ENCODE results near the gene TSGA10IP.
A peak's percentile ranks its signal among the peaks of the same experiment; 100 is the strongest.

The TSGA10IP gene

DNA sequence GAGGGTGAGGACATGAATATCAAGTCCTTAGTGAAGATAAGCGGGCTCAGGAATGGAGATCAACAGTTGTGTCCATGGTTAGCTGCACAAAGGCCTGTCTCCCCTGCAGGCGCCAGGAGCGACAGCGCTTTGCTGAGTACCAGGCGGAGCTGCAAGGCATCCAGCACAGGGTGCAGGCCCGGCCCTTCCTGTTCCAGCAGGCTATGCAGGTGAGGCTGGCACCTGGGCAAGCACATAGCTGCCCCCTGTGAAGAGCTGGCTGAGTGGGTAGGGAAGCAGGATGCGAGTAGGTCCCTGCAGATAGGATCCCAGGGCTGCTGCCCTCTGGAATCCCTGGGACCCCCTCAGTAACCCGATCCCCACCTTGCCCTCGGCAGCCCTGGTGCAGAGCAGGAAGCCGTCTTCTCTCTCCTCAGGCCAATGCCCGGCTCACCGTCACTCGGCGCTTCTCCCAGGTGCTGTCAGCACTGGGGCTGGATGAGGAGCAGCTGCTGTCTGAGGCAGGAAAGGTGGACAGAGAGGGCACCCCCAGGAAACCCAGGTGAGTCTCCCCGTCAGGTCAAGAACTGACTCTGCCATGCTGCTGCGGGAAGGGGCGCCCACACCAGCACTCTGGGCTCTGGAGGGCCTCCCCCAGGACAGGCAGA is 13.6 kb downstream of the TSGA10IP start:
- Histone ChIP-seq H3K4me1 (ENCODE audit: control insufficient read depth in 1 of 2, insufficient read depth in 1 of 2, low read depth in 1 of 2, low read length in 1 of 2) (peaks cover 23 to 26% of the 10 kb centered on the region in 2 experiments), H3K36me3 (peaks cover 2% of the 10 kb centered on the region), H3K27me3 (no peaks in the 10 kb centered on the region), H3K27ac (no peak overlapping the region), H3K4me3 (ENCODE audit: low read depth in 1 of 2, low read length in 1 of 2) (no peak overlapping the region), H3K9me3 (no peaks in the 10 kb centered on the region)
- TF ChIP-seq, protein P1, sequence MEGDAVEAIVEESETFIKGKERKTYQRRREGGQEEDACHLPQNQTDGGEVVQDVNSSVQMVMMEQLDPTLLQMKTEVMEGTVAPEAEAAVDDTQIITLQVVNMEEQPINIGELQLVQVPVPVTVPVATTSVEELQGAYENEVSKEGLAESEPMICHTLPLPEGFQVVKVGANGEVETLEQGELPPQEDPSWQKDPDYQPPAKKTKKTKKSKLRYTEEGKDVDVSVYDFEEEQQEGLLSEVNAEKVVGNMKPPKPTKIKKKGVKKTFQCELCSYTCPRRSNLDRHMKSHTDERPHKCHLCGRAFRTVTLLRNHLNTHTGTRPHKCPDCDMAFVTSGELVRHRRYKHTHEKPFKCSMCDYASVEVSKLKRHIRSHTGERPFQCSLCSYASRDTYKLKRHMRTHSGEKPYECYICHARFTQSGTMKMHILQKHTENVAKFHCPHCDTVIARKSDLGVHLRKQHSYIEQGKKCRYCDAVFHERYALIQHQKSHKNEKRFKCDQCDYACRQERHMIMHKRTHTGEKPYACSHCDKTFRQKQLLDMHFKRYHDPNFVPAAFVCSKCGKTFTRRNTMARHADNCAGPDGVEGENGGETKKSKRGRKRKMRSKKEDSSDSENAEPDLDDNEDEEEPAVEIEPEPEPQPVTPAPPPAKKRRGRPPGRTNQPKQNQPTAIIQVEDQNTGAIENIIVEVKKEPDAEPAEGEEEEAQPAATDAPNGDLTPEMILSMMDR (IDR thresholded peaks at IDR 0.05), result no peak

DNA sequence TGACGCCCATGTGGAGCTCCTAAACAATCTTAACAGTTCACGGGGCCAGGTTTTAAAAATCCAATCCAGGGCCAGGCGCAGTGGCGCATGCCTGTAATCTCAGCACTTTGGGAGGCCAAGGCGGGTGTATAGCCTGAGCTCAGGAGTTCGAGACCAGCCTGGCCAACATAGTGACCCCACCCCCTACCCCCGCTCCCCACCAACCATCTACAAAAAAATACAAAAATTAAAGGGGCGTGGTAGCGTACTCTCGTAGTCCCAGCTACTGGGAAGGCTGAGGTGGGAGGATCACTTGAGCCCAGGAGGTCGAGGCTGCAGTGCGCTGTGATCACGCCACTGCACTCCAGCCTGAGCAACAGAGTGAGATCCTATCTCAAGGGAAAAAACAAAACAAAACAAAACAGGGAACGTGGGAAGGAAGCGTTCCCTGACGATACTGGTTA is 15.6 kb downstream of the TSGA10IP start:
- Histone ChIP-seq H3K4me1 (ENCODE audit: control insufficient read depth in 1 of 2, insufficient read depth in 1 of 2, low read depth in 1 of 2, low read length in 1 of 2) (peaks cover 23 to 29% of the 10 kb centered on the region in 2 experiments), H3K4me3 (ENCODE audit: low read depth in 1 of 2, low read length in 1 of 2) (peak overlapping the region; percentile 97 to 98), H3K27ac (peak overlapping the region; percentile 92), H3K9me3 (no peaks in the 10 kb centered on the region), H3K27me3 (no peaks in the 10 kb centered on the region), H3K36me3 (peaks cover 21% of the 10 kb centered on the region)
- TF ChIP-seq, protein P1 (IDR thresholded peaks at IDR 0.05), result no peak

DNA sequence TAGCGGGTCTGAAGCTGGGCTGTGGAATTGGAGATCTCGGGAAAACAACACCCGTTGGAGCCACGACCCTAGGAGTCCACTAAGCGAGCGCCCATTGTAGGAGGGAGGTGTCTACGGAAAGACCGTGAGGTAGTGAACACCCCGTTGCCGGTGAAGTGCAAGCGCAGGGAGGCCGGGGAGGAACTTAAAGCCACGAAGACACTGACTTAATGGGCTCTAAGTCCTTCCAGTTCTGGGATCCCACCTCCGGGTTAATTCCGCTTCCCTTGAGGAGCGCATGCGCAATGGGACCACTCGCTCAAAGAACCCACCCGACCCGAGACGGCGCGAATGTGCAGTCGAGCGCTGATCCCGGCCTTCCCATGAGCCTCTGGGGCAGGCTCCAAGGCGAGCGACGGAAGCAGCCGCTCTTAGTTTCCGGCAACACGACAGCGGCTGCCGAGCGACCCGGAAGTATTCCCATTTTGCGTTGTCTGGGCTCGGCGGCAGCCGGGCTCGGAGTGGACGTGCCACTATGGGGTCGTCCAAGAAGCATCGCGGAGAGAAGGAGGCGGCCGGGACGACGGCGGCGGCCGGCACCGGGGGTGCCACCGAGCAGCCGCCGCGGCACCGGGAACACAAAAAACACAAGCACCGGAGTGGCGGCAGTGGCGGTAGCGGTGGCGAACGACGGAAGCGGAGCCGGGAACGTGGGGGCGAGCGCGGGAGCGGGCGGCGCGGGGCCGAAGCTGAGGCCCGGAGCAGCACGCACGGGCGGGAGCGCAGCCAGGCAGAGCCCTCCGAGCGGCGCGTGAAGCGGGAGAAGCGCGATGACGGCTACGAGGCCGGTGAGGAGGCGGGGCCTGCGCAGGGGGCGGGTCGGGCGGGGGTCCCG is 16.2 kb downstream of the TSGA10IP start, which contains the start of gene SART1:
TSS of gene SART1 (plus strand) at position 468 of the 874 bp plus-strand sequence. CDS start at position 515, 47 bp downstream.
- TF ChIP-seq, protein P1 (IDR thresholded peaks at IDR 0.05), result no peak
- Histone ChIP-seq H3K4me1 (ENCODE audit: control insufficient read depth in 1 of 2, insufficient read depth in 1 of 2, low read depth in 1 of 2, low read length in 1 of 2) (peaks cover 23 to 29% of the 10 kb centered on the region in 2 experiments), H3K4me3 (ENCODE audit: low read depth in 1 of 2, low read length in 1 of 2) (peak within 1 kb of the TSS; percentile 97 to 98), H3K36me3 (peaks cover 28% of the 10 kb centered on the region), H3K27me3 (no peaks in the 10 kb centered on the region), H3K9me3 (no peaks in the 10 kb centered on the region), H3K27ac (peak within 1 kb of the TSS; percentile 92)

DNA sequence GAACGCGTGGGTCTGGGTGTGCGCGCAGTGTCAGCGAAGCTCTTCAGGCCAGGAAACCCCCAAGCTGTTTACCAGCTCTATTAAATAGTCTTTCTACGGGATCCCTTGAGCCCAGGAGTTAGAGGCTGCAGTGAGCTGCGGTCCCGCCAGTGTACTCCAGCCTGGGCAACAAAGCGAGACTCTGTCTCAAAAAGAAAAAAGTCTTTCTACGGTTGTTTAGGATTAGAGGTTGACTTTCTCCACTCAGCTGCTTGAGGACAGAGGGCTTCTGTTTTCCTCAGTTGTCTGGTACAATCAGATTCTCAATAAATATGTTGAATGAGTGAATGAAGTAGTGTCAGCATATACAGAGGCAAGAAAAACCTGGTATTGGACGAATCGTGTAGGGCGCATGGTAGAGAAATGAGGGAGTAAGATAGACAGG is 16.9 kb downstream of the TSGA10IP start:
- no peaks in the 10 kb centered on the region for H3K9me3 ChIP-seq
- peaks cover 34% of the 10 kb centered on the region for H3K36me3 ChIP-seq
- TF ChIP-seq, protein P1 (IDR thresholded peaks at IDR 0.05), result no peak
- H3K4me1 ChIP-seq (ENCODE audit: control insufficient read depth in 1 of 2, insufficient read depth in 1 of 2, low read depth in 1 of 2, low read length in 1 of 2), result peaks cover 23 to 29% of the 10 kb centered on the region in 2 experiments
- peak overlapping the region; percentile 92 for H3K27ac ChIP-seq
- H3K4me3 ChIP-seq (ENCODE audit: low read depth in 1 of 2, low read length in 1 of 2), result peak overlapping the region; percentile 97 to 98
- H3K27me3 ChIP-seq, result no peaks in the 10 kb centered on the region

DNA sequence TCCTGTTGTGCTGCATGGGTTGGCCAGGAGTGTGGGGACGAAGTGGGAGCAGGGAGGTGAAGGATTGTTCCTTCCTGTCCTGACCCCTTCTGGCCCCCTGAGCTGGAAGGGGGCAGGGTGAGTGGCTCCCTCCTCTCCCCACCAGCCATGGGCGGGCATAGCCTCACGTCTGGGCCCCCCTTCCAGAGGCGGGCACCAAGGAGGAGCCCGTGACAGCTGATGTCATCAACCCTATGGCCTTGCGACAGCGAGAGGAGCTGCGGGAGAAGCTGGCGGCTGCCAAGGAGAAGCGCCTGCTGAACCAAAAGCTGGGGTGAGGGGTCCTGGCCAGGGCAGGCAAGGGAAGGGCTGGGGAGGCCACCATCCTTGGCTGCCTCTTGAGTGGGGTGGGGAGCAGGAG is 19.6 kb downstream of the TSGA10IP start:
- no peak overlapping the region for H3K27ac ChIP-seq
- H3K9me3 ChIP-seq, result no peaks in the 10 kb centered on the region
- H3K27me3 ChIP-seq, result no peaks in the 10 kb centered on the region
- H3K4me3 ChIP-seq (ENCODE audit: low read depth in 1 of 2, low read length in 1 of 2), result no peak overlapping the region
- TF ChIP-seq, protein P1 (IDR thresholded peaks at IDR 0.05), result no peak
- peaks cover 49% of the 10 kb centered on the region for H3K36me3 ChIP-seq
- peaks cover 42 to 48% of the 10 kb centered on the region in 2 experiments for H3K4me1 ChIP-seq (ENCODE audit: control insufficient read depth in 1 of 2, insufficient read depth in 1 of 2, low read depth in 1 of 2, low read length in 1 of 2)

Data from neutrophil (primary cell).